Esophagus squamous epithelium (tissue), 4 donors: ENCODE results near the gene NRP2.

ENCODE experiments used
- CTCF ChIP-seq, 6 experiments: fragments of 450-650 bp in 4 of 6; fragments of 200-600 bp in 2 of 6; sonication (generic) in 2 of 6; IDR thresholded peaks; one replicate each; pipeline ENCODE4 v1.5.1; 2016 to 2019; ENCODE audit warnings: antibody characterized with exemption in 6 of 6, mild to moderate bottlenecking in 4 of 6, moderate library complexity in 4 of 6
- POLR2A ChIP-seq, 4 donors: fragments of 450-650 bp; IDR thresholded peaks; one replicate each; pipeline ENCODE4 v1.6.1; 2017; ENCODE audit warnings: antibody characterized with exemption in 4 of 4, mild to moderate bottlenecking in 4 of 4, moderate library complexity in 3 of 4

- TF ChIP-seq CTCF (IDR thresholded peaks at IDR 0.05): no peak
- no peak for TF ChIP-seq POLR2A (IDR thresholded peaks at IDR 0.05)
Observed at GRCh38 chr2:205670292-205670691, 12.0 kb upstream of the NRP2 start.
